Measurements from ENCODE around the gene RDX.

DNA sequence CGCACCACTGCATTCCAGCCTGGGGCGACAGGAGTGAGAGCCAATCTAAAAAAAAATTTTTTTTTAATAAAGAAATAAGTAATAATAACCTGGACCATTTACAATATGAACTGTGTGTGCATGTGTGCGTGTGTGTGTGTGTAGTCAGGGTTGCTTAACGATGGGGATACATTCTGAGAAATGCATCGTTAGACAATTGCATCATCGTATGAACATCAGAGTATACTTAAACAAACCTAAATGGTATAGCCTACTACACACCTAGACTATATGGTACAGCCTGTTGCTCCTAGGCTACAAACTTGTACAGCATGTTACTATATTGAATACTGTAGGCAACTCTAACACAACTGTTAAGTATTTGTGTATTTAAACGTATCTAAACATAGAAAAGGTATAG is 26.4 kb downstream of the RDX start:
- TF ChIP-seq, protein P1, sequence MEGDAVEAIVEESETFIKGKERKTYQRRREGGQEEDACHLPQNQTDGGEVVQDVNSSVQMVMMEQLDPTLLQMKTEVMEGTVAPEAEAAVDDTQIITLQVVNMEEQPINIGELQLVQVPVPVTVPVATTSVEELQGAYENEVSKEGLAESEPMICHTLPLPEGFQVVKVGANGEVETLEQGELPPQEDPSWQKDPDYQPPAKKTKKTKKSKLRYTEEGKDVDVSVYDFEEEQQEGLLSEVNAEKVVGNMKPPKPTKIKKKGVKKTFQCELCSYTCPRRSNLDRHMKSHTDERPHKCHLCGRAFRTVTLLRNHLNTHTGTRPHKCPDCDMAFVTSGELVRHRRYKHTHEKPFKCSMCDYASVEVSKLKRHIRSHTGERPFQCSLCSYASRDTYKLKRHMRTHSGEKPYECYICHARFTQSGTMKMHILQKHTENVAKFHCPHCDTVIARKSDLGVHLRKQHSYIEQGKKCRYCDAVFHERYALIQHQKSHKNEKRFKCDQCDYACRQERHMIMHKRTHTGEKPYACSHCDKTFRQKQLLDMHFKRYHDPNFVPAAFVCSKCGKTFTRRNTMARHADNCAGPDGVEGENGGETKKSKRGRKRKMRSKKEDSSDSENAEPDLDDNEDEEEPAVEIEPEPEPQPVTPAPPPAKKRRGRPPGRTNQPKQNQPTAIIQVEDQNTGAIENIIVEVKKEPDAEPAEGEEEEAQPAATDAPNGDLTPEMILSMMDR (IDR thresholded peaks at IDR 0.05) = no peak
- TF ChIP-seq ZFX (IDR thresholded peaks at IDR 0.05; ENCODE audit: borderline replicate concordance) = no peak
